Hepatocyte (in vitro differentiated cells): Measurements from ENCODE around the gene RAET1G.
A peak's percentile ranks its signal among the peaks of the same experiment; 100 is the strongest.

Experiments
- CTCF ChIP-seq: fragments of 200-600 bp; sonication (generic); IDR thresholded peaks from 2 replicates; pipeline ENCODE4 v1.5.1; 2016; ENCODE audit warnings: antibody characterized with exemption, mild to moderate bottlenecking; ENCODE audit not compliant: poor library complexity
- EZH2 ChIP-seq: fragments of 200-600 bp; sonication (generic); IDR thresholded peaks from 2 replicates; pipeline ENCODE4 v1.6.1; 2016; ENCODE audit warnings: antibody characterized with exemption, mild to moderate bottlenecking, borderline replicate concordance
- EZH2phosphoT487 ChIP-seq: fragments of 200-600 bp; sonication (generic); IDR thresholded peaks from one replicate; pipeline ENCODE4 v1.6.1; 2018; ENCODE audit warnings: antibody characterized with exemption, mild to moderate bottlenecking, low read depth, moderate library complexity; ENCODE audit not compliant: unreplicated experiment, severe bottlenecking

GRCh38 chr6:149897855-149898744 is 24.8 kb downstream of the RAET1G start, which contains the start of gene RAET1E:
- TF ChIP-seq CTCF = peak; percentile 3
- TF ChIP-seq EZH2 = no peak
- TF ChIP-seq EZH2phosphoT487 = no peak
